Measurements from ENCODE around the gene LCP1. TPM values are rescaled to one million over a fixed set of nuclear protein-coding genes. Genes with fewer than 3 reads are reported as not detected.

The LCP1 gene
- polyA plus RNA-seq, 1 donor (not counting 4 experiments of a cell fraction or from before 2014, with no cell fraction given) = 2.5 TPM

DNA sequence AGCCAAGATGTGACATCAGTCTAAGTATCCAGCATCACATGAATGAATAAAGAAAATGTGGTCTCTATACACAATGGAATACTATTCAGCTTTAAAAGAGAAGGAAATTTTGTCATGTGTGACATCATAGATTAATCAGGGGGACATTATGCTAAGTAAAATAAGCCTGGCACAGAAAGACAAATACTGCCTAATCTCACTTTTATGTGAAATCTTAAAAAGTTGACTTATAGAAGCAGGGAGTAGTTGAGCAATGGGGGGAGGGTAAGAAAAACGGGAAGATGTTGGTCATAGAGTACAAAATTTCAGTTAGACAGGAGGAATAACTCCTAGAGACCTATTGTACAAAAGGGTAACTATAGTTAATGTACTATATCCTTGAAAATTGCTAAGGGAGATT is 10.4 kb upstream of the LCP1 start:
- no peaks in the 10 kb centered on the region for H3K9me1 ChIP-seq (ENCODE audit: control insufficient read depth, extremely low read depth, insufficient read depth, low read length)
- H3K9me3 ChIP-seq (ENCODE audit: control insufficient read depth, low read depth, low read length) = no peaks in the 10 kb centered on the region
- no peak overlapping the region for H3K9ac ChIP-seq (ENCODE audit: control insufficient read depth, extremely low read depth, insufficient read depth, low read length)
- dilution Hi-C loops (cut with MboI; ENCODE audit: extremely low pct_ligation_motif_present, low sequenced_read_pairs) = no loop called here
- DNase-seq (ENCODE audit: low read depth, low spot score) (no peak), FAIRE-seq (no peak)
- H3K27me3 ChIP-seq (ENCODE audit: control insufficient read depth, extremely low read depth, insufficient read depth, low read length) = no peaks in the 10 kb centered on the region
- TF ChIP-seq, protein P1, sequence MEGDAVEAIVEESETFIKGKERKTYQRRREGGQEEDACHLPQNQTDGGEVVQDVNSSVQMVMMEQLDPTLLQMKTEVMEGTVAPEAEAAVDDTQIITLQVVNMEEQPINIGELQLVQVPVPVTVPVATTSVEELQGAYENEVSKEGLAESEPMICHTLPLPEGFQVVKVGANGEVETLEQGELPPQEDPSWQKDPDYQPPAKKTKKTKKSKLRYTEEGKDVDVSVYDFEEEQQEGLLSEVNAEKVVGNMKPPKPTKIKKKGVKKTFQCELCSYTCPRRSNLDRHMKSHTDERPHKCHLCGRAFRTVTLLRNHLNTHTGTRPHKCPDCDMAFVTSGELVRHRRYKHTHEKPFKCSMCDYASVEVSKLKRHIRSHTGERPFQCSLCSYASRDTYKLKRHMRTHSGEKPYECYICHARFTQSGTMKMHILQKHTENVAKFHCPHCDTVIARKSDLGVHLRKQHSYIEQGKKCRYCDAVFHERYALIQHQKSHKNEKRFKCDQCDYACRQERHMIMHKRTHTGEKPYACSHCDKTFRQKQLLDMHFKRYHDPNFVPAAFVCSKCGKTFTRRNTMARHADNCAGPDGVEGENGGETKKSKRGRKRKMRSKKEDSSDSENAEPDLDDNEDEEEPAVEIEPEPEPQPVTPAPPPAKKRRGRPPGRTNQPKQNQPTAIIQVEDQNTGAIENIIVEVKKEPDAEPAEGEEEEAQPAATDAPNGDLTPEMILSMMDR (optimal IDR thresholded peaks at IDR 0.05 in 1 of 3, IDR thresholded peaks at IDR 0.05 in 1 of 3, conservative IDR thresholded peaks at IDR 0.05 in 1 of 3; ENCODE audit: extremely low read depth in 1 of 3, insufficient read depth in 2 of 3, low read length in 3 of 3) = no peak
- TF ChIP-seq EZH2 (IDR thresholded peaks at IDR 0.05; ENCODE audit: low read length) = no peak
- no peaks in the 10 kb centered on the region for H4K20me1 ChIP-seq (ENCODE audit: control insufficient read depth, extremely low read depth, insufficient read depth, low read length)
- no peak overlapping the region for H3K27ac ChIP-seq (ENCODE audit: control insufficient read depth, insufficient read depth, low read length)
- H2AFZ ChIP-seq (ENCODE audit: control insufficient read depth, low read length) = no peak overlapping the region
- H3K36me3 ChIP-seq (ENCODE audit: control insufficient read depth in 2 of 2, extremely low read depth in 1 of 2, insufficient read depth in 2 of 2, low read length in 2 of 2) = no peaks in the 10 kb centered on the region
- H3K4me1 ChIP-seq (ENCODE audit: control insufficient read depth, extremely low read depth, insufficient read depth, low read length) = no peaks in the 10 kb centered on the region
- no peaks in the 10 kb centered on the region for H3K79me2 ChIP-seq (ENCODE audit: control insufficient read depth, insufficient read depth, low read length)
- H3K4me3 ChIP-seq (ENCODE audit: control insufficient read depth in 2 of 3, extremely low read depth in 1 of 3, insufficient read depth in 2 of 3, low read depth in 1 of 3, low read length in 3 of 3) = no peak overlapping the region
- no peak overlapping the region for H3K4me2 ChIP-seq (ENCODE audit: control insufficient read depth, extremely low read depth, insufficient read depth, low read depth, low read length)

DNA sequence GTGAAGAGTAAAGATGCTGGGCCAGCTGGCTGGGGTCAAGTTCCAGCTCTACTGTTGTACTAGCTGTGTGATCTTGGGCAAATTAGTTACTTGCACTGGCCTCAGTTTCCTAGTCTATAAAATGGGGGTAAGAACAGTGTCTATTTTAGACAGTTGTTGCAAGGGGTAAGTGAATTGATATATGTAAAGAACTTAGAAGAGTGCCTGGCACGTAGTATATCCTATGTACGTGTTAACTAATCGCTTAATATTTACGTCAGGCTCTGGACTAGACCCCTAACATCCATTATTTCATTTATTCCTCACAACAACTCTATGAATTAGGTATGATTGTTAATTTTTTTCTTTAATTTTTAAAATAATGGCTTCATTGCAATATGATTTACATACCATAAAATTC is 3.7 kb upstream of the LCP1 start:
- Histone ChIP-seq H3K27me3 (ENCODE audit: control insufficient read depth, extremely low read depth, insufficient read depth, low read length) (peaks cover 8% of the 10 kb centered on the region), H3K36me3 (ENCODE audit: control insufficient read depth in 2 of 2, extremely low read depth in 1 of 2, insufficient read depth in 2 of 2, low read length in 2 of 2) (no peaks in the 10 kb centered on the region), H2AFZ (ENCODE audit: control insufficient read depth, low read length) (no peak overlapping the region), H3K27ac (ENCODE audit: control insufficient read depth, insufficient read depth, low read length) (no peak overlapping the region), H3K4me3 (ENCODE audit: control insufficient read depth in 2 of 3, extremely low read depth in 1 of 3, insufficient read depth in 2 of 3, low read depth in 1 of 3, low read length in 3 of 3) (no peak overlapping the region), H3K9ac (ENCODE audit: control insufficient read depth, extremely low read depth, insufficient read depth, low read length) (no peak overlapping the region), H4K20me1 (ENCODE audit: control insufficient read depth, extremely low read depth, insufficient read depth, low read length) (no peaks in the 10 kb centered on the region), H3K9me1 (ENCODE audit: control insufficient read depth, extremely low read depth, insufficient read depth, low read length) (no peaks in the 10 kb centered on the region), H3K4me1 (ENCODE audit: control insufficient read depth, extremely low read depth, insufficient read depth, low read length) (peaks cover 3% of the 10 kb centered on the region), H3K4me2 (ENCODE audit: control insufficient read depth, extremely low read depth, insufficient read depth, low read depth, low read length) (no peak overlapping the region), H3K79me2 (ENCODE audit: control insufficient read depth, insufficient read depth, low read length) (no peaks in the 10 kb centered on the region), H3K9me3 (ENCODE audit: control insufficient read depth, low read depth, low read length) (no peaks in the 10 kb centered on the region)
- no peak for DNase-seq (ENCODE audit: low read depth, low spot score)
- TF ChIP-seq, protein P1 (optimal IDR thresholded peaks at IDR 0.05 in 1 of 3, IDR thresholded peaks at IDR 0.05 in 1 of 3, conservative IDR thresholded peaks at IDR 0.05 in 1 of 3; ENCODE audit: extremely low read depth in 1 of 3, insufficient read depth in 2 of 3, low read length in 3 of 3) = no peak
- TF ChIP-seq EZH2 (IDR thresholded peaks at IDR 0.05; ENCODE audit: low read length) = no peak
- no peak for FAIRE-seq
- dilution Hi-C loops (cut with MboI; ENCODE audit: extremely low pct_ligation_motif_present, low sequenced_read_pairs) = no loop called here
